LHCN-M2 (cell line): Measurements from ENCODE around the gene SLIT1. TPM values are rescaled to one million over a fixed set of nuclear protein-coding genes. Genes with fewer than 3 reads are reported as not detected.
A peak's percentile ranks its signal among the peaks of the same experiment; 100 is the strongest.

ENCODE experiments used
- DNase-seq: peaks from one replicate; pipeline ENCODE4 v3.0.0-alpha.2; 2012; ENCODE audit warnings: low read depth
- total RNA-seq: library from RNA; depleted of rRNA; stranded (reverse); fragments of >200 nt; gene quantifications from 2 replicates; pipeline ENCODE4 v1.2.3, GENCODE V29; 2014

SLIT1 gene
- total RNA-seq, 1 experiment from 2014 or later, result under 0.01 TPM

- DNase-seq, result no peak
Observed at GRCh38 chr10:97003151-97003803, 182.5 kb downstream of the SLIT1 start.

DNA sequence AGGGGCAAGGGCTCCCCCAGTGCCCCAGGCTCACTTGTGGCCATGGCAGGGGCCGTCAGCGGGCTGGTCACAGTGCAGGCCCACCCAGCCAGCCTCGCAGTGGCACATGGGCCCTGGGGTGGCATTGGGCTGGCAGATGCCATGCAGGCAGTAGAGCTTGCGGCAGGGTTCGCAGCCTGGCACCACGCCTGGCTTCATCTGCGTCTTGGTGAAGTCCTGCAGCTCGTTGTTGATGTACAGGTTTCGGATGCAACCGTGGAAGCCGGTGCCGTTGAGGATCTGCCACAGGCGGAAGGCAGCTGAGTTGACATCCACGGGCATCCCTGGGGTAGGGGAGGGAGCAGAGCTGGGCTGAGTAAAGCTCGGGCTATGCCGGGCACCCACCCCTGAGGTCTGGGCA is 183.1 kb downstream of the SLIT1 start:
- no peak for DNase-seq

DNA sequence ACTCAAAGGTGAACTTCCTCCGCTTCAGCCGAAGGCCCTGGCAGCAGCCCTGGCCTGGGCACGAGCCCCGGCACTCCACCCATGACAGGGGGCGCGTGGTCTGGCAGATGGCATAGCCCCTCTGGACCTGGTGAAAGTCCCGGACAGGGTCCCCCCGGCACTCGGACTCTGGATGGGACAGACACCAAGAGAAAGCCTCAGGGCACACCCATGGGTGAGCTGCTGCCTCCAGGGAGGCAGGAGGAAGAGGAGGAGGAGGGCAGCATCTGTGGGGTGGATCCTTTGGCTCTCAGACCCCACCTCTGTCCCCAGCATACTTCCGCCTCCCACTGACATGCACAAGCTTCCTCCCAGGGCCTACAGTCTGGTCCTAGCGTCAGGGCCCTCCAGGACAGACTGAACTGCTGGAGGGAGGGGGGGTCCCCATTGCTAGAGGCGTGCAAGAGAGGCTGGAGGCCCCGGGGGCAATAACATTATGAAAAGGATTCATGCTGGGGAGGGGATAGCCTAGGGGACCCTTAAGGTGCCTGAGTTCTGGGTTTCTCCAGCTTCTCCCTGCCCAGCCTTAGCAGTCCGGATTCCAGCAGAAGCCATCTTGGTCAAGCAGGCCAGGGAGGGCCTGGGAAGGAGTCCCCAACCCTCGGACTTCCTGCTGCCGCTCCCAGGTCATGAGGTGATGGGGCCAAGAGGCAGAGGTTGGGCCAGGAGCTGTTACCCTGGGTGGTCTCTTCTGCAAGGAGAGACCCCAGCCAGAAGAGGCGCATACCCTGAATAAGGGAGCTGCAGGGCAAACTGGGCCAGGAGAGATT is 184.4 kb downstream of the SLIT1 start:
- no peak for DNase-seq

- DNase-seq, result no peak
Observed at GRCh38 chr10:97000487-97001182, 185.1 kb downstream of the SLIT1 start.

DNA sequence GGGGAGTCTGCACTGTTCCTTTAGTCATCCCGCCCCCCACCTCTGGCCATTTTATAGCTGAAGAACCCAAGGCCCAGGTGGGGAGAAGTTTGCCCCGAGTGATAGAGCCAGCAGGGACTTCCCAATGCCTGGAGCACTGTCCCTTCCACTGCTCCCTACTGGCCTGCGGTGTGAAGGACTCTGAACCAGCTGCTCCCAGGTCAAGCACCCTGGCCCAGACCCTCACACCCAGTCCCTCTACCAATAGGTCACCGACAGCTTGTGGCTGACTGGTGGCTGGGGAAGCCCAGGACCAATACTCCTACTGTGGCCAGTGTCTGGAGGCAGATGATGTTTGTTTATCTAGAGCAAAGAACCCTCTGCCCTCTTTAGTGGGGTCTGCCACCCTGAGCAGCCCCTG is 185.8 kb downstream of the SLIT1 start:
- no peak for DNase-seq

GRCh38 chr10:96999337-96999736 is 186.4 kb downstream of the SLIT1 start:
- DNase-seq, result no peak

GRCh38 chr10:96998329-96998888 is 187.3 kb downstream of the SLIT1 start:
- peak; percentile 20 for DNase-seq

DNA sequence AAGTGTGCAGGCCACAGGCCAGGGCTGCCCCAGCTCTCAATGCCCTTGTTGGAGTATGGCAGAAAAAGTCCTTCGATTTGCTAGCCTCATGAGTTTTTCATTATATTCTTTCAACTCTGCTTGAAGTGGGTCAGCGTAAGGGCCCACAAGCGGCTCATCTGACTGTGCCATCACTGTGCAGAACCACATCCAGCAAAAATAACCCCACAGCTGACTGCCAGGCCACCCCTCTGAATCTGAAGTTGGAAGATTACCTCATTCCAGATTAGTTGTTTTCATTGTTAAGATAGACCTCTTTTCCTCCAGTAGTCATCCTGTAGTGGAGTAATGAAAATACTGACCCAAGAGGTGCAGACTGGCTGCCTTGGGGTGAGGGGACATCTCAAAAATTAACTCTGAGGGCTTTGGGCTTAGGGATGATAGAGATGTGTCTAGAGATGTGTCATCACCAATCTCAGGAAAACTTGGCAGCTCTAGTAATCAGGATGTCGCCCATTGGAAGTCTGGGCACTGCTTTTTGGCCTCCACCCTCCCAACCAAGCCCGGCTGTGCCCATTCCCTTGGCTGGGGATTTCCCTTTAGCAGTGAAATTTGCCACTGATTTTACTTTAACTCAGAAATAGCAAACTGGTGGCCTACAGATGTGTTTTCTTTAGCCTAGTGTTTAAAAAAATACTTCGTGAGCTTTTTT is 189.3 kb downstream of the SLIT1 start:
- no peak for DNase-seq

- DNase-seq, result no peak
Observed at GRCh38 chr10:96995851-96996250, 189.9 kb downstream of the SLIT1 start.

- DNase-seq, result no peak
Observed at GRCh38 chr10:96992721-96993120, 193.0 kb downstream of the SLIT1 start.

DNA sequence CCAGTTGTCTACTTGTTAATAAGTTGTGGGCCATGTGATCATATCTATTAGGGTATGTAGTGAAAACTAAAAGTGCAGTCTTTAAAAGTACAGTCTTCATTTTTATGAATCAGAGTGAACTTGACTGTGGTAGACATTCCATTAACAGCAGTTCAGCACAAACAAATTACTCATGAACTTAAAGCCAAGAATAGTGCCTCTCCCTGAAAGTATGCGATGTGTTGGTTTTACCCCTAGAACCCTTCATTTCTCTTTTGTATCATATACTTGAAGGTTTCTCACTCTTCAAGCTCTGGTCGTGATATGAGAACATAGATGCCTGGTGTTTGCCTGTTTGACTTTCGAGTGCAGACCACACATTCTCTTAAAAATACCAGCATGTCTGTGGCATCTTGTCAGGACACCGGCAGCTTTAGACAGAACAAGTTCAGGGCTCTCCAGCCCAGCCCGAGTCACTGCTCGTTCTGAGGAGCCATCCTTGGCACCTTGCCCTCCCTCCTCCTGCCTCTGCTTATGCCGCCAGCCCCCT is 194.4 kb downstream of the SLIT1 start:
- DNase-seq, result peak; percentile 72

DNA sequence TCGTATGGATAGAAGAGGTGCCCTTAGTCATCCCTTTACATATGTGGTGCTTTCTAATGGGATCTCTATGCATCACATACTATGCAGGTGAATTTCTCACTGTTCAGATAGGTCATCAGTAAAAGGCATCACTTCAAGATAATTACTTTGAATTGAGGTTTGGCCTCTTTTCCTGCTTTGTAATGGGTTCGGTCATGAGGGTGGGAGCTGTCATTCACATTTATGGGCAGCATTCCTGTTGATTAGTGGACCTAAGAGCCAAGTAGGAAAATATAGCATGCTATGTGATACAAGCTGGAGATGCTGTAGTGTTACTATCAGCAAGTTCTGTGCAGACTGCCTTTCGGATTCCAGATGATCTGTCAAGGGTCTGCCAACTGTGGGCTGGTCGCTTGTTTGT is 197.3 kb downstream of the SLIT1 start:
- no peak for DNase-seq

DNA sequence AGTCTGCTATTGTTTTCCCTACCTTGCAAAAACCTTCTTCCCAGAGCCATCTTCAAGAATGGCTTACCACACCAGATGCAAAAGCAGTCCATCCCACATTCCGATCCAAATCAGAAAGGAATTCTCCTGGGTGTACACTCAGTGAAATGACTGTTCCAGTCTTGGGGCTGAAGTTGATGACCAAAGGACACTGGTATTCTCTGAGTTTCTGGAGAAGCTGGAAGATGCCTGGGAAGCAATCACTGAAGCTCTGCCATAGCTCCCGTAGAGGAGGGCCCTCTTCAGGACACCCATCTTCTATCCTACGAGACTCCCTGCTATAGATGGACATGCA is 197.9 kb downstream of the SLIT1 start:
- peak; percentile 11 for DNase-seq

- no peak for DNase-seq
Observed at GRCh38 chr10:96987141-96987841, 198.5 kb downstream of the SLIT1 start.

GRCh38 chr10:96986200-96986856 is 199.4 kb downstream of the SLIT1 start:
- DNase-seq, result no peak

- no peak for DNase-seq
Observed at GRCh38 chr10:96984541-96985131, 201.1 kb downstream of the SLIT1 start.

GRCh38 chr10:96982149-96982930 is 203.4 kb downstream of the SLIT1 start:
- no peak for DNase-seq

- DNase-seq, result no peak
Observed at GRCh38 chr10:96978621-96979154, 207.1 kb downstream of the SLIT1 start.

- no peak for DNase-seq
Observed at GRCh38 chr10:96975136-96975535, 210.6 kb downstream of the SLIT1 start.
